HG03045 (cell line): ENCODE results near the gene BNIP5.

Source experiments
- ATAC-seq: cut with Tn5 transposase; IDR thresholded peaks from one replicate; pipeline ENCODE4 v1.9.1; 2021; ENCODE audit warnings: mild to moderate bottlenecking, moderate library complexity; ENCODE audit not compliant: unreplicated experiment

The BNIP5 gene, protein sequence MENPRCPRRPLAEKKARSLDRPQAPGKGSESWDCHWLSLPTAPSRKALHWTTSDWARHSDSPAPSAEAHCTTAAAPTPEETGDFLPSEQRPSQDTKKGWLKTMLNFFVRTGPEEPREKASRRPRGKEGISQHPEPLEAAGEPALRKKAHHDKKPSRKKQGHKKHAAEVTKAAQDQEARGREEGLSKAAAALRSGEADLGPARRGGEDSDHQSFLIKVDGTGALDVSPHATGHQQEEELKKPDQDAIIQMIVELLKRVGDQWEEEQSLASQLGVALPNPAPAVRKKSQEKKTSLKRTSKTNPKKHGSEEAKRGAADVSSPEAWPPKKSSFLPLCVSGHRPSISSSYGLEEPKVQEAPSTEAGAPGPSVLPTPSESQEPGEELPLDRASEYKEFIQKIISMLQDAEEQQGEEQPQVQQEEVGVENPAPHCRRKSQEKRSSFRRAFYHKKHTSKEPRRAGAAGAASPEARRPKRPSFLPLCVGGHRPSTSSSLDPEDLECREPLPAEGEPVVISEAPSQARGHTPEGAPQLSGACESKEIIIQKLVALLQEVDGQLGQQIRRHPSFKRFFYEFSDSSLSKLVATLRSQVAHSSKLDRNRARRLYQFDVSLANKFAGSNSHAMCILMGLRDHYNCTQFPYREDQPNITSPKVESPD

DNA sequence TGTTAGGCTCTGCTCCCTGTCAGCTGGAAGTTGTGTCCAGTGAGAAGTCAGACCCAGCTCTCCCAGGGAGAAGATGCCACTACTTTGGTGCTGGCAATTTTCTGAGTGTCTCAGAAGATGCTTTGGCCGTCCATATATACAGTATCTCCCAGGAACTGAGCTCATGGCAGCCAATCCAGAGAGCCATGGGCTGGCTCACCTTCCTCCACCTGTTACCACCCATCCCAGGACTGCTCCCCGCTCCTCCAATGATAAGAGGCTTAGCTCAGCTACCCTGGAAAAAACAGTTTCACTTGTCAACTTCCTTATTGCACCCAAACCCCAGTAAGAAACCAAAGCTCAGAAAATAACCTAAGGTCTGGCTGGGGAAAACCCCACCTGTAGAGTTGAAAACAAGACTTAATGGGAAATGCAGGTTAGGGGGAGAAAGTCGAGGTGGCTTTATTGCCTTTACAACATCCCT is at the start of gene BNIP5:
TSS of gene BNIP5 (minus strand) at position 110 of the 463 bp plus-strand sequence. CDS start 6,198 bp downstream, outside the sequence.
- no peak for ATAC-seq

DNA sequence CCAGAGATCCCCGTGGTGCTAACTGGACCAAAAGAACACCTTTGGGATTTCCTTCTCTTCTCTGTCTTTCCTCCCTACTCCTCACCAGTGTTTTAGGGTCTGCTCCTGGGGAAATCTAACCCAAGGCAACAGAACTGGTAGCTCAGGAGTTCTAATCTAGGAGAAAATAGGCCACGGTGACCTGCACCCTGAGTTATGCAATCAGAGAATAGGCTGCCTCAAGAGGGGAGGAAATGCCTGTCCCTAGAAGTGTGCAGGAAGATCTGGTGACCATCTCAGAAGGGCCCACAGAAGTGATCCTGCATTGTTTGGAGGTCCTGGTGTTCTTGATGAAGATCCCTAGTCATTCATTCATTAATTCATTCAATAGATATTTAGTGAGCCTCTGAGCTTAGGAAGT is 47.4 kb upstream of the BNIP5 start:
- ATAC-seq: no peak

DNA sequence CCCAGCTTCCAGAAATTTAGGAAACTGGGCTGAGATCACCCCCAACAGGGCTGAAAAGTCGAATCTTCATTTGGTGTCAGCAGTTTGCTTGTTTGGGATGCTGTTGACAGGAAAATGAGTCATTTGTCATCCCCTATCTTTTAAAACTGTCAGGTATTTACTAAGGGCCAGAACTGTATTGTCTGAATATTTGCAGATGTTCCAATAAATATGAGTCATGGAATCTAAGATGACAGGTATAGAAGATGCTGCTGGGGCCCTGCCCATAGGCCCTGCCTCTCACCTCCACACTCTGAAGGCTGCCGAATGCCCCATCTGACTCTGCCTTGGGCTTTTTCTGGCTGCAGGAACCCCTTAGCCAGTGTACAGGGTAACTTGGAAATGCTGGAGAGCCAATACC is 46.9 kb upstream of the BNIP5 start:
- ATAC-seq: no peak

DNA sequence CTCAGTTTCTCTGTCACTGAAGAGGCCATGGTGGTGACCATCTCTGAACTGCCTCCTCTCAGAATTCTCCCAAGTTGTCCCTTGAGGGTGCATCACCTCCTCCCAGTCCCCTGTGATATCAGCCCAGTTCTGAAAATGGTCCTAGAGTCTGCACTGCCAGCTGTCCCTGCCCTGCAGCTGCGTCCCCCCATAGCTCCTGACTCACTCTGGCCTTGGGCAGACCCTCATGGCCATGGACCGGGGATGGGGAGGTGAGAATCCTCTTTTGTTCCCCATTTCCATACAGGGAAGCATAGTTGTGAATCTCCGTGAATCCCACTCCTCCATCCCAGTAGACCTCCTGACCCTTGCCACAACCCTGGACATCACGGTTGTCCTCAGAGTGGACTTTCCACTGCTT is 46.3 kb upstream of the BNIP5 start:
- no peak for ATAC-seq

DNA sequence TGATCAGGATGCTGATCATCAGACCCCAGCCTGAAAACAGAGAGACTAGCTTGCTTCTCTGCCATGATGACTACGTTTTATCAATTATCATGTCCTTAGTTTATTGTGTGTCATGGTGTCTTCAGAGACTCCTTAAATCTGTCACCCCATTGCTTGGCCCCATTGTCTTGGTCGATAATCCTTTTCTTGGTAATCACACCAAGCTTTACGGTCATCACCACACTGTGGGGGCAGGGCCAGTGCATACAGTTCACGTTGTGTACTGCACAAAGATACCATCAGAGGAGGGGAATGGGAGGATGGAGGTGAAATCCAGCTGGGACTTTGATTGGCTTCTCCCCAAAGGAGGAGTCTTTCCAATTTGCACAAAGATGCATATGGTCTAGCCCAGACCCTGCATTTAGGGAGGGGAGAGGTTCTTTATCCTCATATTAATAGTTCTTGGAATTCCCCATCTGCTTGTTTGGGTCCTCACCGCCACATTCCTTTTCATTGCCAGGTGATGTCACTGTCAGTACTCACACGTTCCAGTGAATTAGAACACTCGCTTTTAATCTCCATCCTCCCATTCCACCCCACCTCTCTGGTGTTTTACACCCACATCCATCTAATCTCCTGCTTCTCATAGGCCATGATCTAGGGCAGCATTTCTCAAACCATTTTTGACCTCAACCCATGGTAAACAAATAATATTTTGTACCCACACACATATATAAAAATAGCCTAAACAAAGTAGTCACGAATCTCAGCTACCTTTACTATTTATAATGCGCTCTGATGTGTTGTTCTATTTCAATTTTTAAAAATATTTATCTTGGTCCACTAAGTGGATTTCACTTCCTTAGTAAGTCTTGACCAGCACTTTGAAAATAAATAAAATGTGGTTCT is 45.1 kb upstream of the BNIP5 start:
- ATAC-seq: no peak

DNA sequence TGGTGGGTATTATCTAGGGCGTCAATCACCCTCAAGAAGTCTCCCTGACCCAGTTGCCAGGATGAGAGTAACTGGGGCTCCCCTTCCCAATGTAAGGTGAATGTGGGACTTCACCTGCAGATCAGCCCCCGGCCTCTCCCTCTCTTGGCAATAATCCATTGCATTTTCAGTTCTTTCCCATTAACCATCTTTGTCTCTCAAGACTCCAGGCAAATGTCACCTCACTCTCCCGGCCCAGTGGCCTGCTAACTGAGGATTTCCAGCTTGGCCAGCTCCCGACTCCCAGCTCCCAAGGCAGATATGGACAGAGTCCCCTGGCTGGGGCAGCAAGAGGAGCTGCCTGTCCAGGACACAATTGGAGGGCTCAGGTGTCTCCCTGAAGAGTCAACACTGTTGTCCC is 43.5 kb upstream of the BNIP5 start:
- ATAC-seq: no peak

DNA sequence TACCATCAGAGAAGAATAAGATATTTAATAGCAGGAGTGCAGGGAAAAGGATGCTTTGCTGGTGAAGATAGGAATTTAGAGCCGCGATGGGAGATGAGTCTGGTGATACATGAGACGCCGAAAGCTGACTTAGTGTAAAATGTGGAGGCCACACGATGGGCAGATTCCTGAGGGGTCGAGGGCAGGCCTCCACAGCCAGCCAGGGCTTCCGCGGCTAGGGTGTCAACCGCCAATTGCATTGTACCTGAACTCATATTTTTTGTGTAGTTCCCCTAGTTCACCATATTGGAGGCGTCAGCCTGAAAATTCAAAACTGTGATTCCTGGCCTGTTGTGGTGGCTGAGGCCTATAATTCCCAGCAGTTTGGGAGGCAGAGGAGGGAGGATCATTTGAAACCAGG is 42.2 kb upstream of the BNIP5 start:
- no peak for ATAC-seq

DNA sequence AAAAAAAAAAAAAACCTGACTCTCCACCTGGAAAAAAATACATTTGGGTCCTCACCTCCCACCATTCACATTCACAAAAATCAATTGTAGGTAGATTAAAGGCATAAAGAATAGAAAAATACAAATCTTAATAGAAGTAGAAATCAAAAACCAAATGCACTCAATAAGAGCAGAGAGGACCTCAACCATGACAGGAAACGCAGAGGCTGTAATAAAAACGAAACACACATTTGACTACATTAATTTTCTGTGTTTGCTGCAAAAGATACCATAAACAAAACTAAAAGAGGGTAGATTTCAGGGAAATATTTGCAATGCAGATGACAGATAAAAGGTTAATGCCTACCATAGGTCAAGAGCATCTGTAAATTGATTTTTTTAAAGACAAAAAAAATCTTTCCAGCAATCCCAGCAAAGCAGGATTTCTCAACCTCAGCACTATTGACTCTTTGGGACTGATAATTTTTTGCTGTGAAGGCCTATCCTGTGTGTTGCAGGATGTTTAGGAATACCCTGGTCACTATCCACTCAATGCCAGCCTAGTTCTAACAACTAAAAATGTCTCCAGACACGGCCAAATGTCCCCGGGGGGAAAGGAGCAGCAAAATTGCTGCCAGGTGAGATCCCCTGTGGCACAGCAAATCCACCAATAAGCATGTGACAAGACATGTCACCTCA is 41.7 kb upstream of the BNIP5 start:
- ATAC-seq: no peak

DNA sequence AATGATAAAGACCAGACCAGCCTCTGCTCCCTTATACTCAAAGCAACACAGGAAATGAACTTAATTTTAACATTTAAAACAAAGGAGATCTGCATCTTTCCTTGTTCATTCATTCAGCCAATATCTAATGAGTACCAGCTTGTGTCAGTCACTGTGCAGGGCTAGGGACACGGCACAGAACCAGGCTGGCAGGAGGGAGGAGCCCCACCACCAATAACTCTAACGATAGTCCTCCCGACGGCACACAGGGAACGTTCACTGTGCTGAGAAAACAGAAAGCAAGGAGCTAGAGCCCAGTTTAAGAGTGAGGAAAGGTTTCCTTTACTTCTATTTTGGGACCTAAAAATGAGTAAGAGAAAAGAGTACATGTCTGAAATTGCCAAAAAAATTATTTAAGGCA is 40.9 kb upstream of the BNIP5 start:
- no peak for ATAC-seq

DNA sequence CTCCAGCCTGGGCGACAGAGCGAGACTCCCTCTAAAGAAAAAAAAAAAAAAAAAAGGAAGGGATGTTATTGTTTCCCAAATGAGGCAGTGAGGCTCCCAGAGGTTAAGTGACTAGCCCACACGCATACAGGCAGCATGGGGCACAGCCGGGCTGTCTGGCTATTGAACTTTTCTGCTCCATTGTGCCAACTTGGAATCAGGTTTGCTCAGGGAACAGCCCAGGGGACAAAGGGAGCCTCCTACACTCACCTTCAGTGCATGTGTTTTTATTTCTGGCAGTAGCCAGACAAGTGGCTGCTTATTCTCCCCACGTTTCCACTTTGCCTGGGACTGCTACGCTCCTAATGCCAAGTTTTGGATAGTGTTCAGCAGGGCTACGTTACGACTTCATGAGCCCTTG is 40.1 kb upstream of the BNIP5 start:
- ATAC-seq: no peak

DNA sequence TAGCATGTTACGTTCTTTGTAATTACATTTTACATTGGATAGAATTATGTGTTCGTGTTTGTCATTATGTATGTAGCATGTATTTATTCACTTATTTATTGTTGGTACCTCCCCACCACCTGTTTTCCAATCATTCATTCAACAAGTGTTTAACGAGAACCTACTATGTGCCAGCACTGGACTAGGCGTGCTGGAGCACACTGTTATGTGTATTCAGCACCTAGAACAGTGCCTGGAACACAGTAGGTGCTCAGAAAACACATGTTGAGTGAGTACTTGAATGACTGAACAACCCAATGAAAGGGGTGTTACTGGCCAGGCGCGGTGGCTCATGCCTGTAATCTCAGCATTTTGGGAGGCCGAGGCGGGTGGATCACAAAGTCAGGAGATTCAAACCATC is 39.5 kb upstream of the BNIP5 start:
- ATAC-seq: no peak

DNA sequence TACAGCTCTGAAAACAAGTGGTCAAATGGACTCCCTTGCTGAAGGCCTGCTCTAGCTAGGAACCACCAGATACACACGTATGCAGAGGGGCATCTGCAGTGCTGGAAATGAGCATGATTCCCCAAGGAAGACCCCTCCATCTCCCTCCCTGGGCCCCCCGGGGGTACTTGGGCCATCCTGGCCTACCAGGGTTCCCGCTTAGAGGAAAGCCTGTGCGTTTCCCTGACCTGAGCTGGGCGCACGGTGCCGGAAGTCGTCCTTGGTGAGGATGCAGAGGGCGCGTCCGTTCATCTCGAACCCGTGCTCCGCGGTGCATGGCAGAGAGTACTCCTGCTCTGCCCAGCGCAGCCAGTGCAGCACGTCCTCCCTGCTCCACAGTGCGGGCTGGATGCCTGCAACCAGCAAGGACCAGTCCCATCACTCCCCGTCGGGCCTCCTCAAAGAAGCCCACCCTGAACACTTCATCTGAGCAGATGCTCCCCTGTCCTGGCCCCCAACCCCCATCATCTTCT is 39.0 kb upstream of the BNIP5 start:
- no peak for ATAC-seq

DNA sequence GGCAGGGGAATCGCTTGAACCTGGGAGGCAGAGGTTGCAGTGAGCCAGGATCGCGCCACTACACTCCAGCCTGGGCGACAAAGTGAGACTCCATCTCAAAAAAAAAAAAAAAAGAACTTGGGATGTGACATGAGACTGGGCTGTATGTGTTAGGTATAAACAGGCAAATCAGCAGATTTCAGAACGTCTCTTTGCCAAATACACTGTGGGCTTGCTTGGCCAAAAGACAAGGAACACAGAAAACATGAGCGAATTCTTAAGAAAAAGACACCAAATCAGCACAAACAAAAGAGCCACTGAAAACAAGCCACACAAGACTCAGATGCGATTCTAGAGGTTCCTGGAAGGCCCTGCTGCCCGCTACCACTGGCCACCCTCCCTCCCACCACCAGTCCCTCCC is 38.3 kb upstream of the BNIP5 start:
- no peak for ATAC-seq

DNA sequence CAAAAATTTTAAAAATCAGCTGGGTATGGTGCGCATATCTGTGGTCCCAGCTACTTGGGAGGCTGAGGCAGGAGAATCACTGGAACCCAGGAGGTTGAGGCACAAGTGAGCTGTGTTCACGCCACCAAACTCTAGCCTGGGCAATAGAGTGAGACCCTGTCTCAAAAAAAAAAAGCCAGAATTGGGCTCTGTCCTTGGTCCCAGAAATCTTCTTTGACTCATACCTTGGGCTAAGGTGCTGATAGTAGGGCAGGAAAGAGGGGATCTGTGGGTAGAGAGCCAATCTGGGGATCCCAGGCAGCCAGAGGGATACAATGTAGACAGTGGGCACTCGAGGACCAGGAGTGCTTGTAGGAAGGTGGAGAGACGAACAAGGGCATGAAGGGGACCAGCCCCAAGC is 37.5 kb upstream of the BNIP5 start:
- no peak for ATAC-seq

DNA sequence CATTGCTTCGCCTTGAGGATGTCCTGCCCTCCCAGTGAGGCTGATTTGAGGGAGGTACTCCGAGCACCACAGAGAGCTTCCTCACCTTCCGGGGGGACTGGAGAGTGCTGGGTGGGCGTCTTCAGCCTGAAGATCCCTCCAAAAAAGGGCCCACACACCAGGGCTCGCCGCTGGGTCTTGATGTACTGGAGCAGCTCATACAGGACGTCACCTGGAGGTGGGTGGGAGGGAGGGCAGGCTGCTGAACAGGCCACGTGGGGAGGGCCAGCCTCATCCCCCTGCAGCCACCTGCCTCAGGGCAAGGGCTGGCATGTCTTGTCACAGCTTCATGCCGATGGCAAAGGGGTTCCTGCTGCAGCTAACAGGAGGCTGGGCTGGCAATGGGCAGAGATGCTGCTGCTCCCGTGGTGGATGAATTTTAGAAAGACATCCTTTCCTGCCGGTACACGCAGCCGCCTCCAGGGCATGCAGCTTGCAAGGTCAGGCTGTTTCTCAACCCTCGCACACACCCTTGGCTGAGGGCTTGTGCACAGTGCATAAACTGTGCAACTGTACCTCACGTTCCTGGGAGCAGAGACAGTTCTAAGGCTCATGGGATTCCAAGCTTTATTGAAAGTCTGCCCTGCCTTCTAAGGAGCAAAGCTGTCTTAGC is 36.8 kb upstream of the BNIP5 start:
- no peak for ATAC-seq

DNA sequence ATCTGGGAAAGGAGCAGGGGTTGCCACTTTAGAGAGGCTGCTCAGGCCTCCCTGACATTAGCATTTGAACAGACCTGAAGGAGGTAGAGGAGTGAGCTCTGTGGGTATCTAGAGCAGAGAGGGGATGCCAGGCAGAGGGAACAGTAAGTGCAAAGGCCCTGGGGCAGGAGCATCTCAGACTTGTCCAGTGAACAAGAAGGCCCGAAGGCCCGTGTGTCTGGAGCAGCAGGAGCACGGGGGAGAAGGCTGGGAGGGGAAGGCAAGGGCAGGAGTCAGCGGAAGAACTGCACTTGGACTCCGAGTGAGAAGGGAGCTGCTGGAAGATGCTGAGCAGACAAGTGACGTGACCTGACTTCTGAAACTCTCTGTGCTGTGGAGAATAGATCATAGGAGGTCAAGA is 35.4 kb upstream of the BNIP5 start:
- ATAC-seq: no peak

DNA sequence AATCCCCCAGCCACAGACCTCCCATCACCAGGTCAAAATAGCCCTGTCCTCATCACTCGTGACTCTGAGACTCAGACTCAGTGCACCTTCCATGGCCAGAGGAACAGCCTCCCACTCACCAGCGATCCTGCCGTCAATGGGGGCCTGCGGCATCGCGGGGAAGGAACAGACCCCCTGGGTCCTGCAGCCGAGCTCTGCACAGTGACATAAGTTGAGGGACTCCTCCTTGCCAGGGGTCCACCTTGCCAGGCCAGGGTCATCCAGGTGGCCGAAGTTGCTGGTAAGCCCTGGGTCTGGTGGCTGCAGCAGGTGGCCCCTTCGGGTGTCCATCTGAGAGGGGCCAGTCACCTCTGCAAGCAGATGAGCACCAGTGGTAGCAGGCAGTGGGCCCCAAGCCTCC is 34.5 kb upstream of the BNIP5 start:
- ATAC-seq: no peak

DNA sequence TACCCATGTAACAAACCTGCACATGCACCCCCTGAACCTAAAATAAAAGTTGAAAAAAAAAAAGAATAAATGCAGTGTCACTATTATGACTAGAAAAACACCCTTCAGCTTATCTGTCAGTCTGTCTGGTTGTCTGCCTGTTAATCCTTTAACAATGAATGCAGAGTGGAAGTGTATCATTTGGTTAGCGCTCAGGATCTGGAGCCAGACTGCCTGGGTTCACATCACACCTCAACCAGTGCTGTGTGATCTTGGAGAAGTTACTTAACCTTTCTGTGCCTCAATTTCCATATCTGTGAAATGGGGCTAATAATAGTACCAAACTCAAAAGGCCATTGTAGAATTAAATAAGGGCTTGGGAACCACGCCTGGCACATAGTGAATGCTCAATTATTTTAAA is 34.0 kb upstream of the BNIP5 start:
- no peak for ATAC-seq

DNA sequence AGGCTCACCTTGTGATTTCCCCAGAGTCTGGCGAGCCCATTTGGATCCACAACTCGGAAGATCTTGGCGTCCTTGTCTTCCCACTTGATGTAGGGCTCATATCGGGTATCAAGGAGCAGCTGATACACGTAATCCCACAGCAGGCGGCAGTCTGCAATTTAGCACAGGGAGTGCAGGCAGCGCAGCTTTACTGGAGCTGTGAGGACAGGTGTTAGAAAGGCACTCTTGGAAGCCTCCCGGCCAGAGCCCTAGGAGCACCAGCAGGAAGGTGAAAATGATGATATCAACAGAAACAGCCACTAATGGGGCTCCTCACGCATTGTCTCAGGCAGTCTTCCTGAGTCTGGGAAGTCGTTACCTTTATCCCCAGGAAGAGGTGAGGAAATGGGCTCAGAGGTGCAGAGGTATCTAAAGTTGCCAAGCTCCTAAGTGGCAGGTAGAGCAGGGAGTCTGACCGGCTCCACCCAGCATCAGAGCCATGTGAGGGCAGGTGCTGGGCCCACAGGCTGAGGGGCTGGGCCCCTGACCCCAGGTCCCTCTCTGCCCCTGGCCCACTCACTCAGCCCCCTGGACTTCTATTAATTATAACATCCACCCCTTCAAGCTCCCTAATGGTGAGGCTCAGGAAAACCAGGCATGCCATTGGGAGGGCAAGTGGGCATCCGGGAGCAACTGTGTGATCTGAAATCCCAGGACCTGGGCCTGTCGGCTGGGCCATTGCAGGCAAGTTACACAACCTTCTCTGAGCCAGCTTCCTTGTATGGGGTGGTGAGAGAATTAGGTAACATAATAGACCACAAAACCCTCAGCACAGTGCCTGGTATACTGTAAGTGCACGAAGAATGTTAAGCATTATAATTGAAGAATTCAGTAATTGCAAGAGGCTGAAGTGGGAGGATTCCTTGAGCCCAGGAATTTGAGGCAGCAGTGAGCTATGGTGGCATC is 32.5 kb upstream of the BNIP5 start:
- ATAC-seq: no peak
